GM12801 (cell line): ENCODE measurements around the gene GMDS.

Source experiments
- TF ChIP-seq, protein P1 (sequence below): IDR thresholded peaks from one replicate; pipeline ENCODE4 v1.5.1; 2011; ENCODE audit warnings: control low read depth; ENCODE audit not compliant: insufficient read length; ENCODE audit errors: extremely low read depth

Gene GMDS

GRCh38 chr6:2144210-2144609, 101.2 kb downstream of the GMDS start:
- TF ChIP-seq, protein P1, sequence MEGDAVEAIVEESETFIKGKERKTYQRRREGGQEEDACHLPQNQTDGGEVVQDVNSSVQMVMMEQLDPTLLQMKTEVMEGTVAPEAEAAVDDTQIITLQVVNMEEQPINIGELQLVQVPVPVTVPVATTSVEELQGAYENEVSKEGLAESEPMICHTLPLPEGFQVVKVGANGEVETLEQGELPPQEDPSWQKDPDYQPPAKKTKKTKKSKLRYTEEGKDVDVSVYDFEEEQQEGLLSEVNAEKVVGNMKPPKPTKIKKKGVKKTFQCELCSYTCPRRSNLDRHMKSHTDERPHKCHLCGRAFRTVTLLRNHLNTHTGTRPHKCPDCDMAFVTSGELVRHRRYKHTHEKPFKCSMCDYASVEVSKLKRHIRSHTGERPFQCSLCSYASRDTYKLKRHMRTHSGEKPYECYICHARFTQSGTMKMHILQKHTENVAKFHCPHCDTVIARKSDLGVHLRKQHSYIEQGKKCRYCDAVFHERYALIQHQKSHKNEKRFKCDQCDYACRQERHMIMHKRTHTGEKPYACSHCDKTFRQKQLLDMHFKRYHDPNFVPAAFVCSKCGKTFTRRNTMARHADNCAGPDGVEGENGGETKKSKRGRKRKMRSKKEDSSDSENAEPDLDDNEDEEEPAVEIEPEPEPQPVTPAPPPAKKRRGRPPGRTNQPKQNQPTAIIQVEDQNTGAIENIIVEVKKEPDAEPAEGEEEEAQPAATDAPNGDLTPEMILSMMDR: no peak

- TF ChIP-seq, protein P1: no peak
Measured at GRCh38 chr6:2141644-2142290, 103.6 kb downstream of the GMDS start.

GRCh38 chr6:2140438-2141128, 104.8 kb downstream of the GMDS start:
- TF ChIP-seq, protein P1: no peak

GRCh38 chr6:2135401-2135800, 110.0 kb downstream of the GMDS start:
- TF ChIP-seq, protein P1: no peak

GRCh38 chr6:2134554-2134953, 110.9 kb downstream of the GMDS start:
- TF ChIP-seq, protein P1: no peak

DNA sequence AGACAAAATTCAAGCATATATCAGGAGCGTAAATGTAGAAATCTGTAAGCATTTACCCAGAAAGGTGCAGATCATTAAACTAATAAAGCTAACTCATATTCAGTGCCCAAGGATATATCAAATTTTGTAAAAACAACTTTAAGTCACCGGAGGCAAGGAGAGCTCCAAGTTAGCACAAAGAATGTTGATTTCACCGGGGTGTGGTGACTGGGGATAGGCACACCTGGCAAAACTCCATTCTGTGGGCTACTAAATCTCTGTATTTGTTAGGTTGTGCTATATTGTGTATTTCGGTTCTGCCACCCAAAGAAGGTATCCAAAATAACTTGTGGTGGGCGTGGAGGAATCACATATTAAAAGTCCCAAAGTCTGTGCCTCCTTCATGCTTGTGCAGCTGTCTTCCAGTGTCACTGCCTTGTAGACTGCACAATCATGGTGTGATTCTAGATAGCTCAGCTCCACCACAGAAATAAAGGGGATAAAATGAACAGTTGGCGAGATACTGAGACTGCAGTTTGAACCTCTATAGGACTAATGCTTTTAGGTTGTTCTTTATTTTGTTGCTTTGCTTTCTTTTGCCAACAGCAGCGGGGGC, 111.6 kb downstream of the GMDS start:
- TF ChIP-seq, protein P1: no peak

DNA sequence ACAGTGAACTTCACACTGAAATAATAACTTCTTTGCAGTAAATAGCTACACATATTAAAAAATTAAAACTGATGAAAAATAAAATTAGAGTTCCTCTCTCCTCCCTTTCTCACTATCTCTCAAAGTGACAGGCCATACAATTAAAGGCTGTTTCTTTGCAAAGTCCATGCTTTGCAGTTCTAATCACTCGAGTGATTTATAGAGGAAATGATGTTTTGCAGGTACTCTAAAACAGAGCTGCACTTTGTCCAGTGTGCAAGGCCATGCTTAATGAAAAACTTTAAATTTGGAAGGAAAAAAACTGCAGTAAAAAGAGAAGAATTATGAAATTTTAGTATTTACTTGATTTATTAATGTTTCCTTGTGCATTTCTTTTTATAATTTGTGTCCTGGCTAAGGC, 112.5 kb downstream of the GMDS start:
- TF ChIP-seq, protein P1: no peak
